ENCODE measurements around the gene TMEM145. TPM values are rescaled to one million over a fixed set of nuclear protein-coding genes. Genes with fewer than 3 reads are reported as not detected.
"Not testable (repeated sequence)": the region's sequence is repeated elsewhere in the genome, so short reads cannot be mapped to it uniquely, and the experiment has no call there.

Gene TMEM145
- total RNA-seq, 1 donor from 2014 or later: 1.4 TPM

DNA sequence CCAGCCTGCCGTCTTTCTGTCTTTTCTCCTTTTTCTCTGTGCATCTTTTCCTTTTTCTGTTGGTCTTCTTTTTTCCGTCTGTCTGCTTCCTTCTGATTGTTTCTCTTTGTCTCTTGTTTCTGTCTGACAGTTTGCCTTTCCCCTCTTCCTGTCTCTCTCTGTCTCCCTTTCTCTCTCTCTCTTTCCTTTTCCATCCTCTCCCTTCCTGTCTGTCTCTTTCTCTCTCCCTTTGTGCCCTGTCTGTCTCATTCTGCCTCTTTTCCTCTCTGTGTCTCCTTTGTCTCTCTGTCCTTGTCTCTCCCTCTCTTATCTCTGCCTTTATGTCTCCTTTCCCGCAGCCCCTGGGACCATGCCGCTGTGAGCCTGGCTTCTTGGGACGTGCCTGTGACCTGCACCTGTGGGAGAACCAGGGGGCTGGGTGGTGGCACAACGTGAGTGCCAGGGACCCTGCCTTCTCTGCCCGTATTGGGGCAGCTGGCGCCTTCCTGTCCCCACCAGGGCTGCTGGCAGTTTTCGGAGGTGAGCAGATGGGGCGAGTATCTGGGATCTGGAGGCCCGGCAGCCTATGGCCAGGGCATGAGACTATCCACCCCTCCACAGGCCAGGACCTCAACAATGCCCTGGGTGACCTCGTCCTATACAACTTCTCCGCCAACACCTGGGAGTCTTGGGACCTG, 21.7 kb downstream of the TMEM145 start:
- DNase-seq (ENCODE audit: low spot score): no peak

- DNase-seq (ENCODE audit: low spot score): no peak
These were observed 22.3 kb downstream of the TMEM145 start for GRCh38 chr19:42335374-42335936.

DNA sequence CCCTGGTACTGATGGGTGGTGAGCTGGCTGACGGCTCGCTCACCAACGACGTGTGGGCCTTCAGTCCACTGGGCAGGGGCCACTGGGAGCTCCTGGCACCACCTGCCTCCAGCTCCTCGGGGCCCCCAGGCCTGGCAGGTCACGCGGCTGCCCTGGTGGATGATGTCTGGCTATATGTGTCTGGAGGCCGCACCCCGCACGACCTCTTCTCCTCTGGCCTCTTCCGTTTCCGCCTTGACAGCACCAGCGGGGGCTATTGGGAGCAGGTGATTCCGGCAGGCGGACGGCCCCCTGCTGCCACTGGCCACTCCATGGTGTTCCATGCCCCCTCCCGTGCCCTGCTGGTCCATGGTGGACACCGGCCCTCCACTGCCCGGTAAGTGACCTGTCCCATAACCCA, 22.9 kb downstream of the TMEM145 start:
- no peak for DNase-seq (ENCODE audit: low spot score)

- DNase-seq (ENCODE audit: low spot score): not testable (repeated sequence)
These were observed 26.2 kb downstream of the TMEM145 start for GRCh38 chr19:42339126-42339860.

- DNase-seq (ENCODE audit: low spot score): not testable (repeated sequence)
These were observed 26.8 kb downstream of the TMEM145 start for GRCh38 chr19:42339922-42340321.

GRCh38 chr19:42343344-42344110, 30.4 kb downstream of the TMEM145 start:
- no peak for DNase-seq (ENCODE audit: low spot score)

- no peak for DNase-seq (ENCODE audit: low spot score)
These were observed 31.3 kb downstream of the TMEM145 start for GRCh38 chr19:42344336-42344893.

DNA sequence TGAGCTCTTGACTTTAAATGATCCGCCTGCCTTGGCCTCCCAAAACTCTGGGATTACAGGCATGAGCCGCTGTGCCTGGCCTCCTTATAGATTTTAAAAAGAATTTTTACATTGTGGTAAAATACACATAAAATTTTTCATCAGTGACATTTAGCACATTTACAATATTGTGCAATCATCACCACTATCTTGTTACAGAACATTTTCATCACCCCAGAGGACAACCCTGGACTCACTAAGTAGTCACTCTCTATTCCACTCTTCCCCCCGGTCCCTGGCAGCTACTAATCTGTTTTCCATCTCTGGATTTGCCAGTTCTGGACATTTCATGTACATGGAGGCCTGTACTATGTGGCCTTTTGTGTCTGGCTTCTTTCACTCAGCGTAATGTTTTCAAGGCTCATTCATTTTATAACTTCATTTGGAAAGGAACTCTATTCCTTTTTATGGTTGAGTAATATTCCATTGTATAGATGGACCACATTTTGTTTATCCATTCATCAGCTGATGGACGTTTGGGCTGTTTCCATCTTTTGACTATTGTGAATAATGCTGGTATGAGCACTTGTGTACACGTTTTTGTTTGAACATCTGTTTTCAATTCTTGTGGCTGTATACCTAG, 32.2 kb downstream of the TMEM145 start:
- DNase-seq (ENCODE audit: low spot score): no peak

DNA sequence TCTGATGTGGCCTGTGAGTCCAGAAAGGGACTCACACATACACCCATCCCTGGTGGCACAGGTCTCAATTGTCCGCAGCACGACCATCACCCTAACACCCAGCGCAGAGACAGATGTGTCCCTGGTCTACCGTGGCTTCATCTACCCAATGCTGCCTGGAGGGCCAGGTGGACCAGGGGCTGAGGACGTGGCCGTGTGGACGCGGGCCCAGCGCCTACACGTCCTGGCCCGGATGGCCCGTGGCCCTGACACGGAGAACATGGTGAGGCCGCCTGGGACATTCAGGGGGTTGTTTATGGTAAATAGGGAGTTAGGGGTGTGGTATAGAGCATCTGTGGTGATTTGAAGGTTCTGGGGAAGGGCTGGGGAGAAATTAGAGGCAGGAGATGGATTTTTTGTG, 35.1 kb downstream of the TMEM145 start:
- DNase-seq (ENCODE audit: low spot score): no peak

- no peak for DNase-seq (ENCODE audit: low spot score)
These were observed 36.4 kb downstream of the TMEM145 start for GRCh38 chr19:42349378-42350107.

DNA sequence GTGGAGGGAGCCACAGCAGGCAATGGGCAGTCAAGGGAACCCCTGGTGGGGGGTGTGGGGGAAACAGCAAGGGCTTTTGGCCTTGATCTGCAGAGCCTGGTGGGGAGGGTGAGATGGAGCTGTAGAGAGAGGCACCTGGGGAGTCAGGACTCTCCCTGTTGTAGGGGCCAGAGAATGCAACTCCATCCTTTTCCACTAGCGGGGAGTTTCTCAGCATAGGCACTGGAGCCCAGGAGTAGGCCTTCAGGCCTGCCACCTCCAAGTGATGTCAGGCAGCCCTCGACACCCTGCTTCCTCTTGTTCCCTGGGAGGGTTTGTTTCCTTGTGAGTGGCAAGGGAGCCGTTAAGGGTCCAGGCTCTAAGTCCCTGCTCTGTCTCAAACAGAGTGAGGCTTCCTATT, 37.3 kb downstream of the TMEM145 start:
- DNase-seq (ENCODE audit: low spot score): no peak

GRCh38 chr19:42351079-42351735, 38.1 kb downstream of the TMEM145 start:
- no peak for DNase-seq (ENCODE audit: low spot score)

GRCh38 chr19:42352301-42353259, 39.5 kb downstream of the TMEM145 start:
- peak; percentile 57 for DNase-seq (ENCODE audit: low spot score)

- DNase-seq (ENCODE audit: low spot score): no peak
These were observed 40.4 kb downstream of the TMEM145 start for GRCh38 chr19:42353341-42354015.

- no peak for DNase-seq (ENCODE audit: low spot score)
These were observed 42.8 kb downstream of the TMEM145 start for GRCh38 chr19:42355896-42356295.

- no peak for DNase-seq (ENCODE audit: low spot score)
These were observed 43.6 kb downstream of the TMEM145 start for GRCh38 chr19:42356686-42357085.

DNA sequence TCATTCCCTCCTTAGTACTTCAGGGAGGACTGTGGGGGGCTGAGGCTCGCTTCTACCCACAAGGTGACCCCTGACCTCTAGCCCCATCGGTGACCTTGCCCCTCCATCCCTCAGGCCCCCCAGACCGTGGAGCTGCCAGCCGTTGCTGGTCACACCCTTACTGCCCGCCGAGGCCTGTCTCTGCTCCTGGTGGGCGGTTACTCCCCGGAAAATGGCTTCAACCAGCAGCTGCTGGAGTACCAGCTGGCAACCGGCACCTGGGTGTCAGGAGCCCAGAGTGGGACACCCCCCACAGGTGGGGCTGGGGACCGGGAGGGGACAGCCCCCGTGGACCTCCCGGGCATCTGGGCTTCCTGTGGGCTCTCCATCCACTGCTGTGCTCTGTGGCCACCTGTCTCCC, 44.2 kb downstream of the TMEM145 start:
- DNase-seq (ENCODE audit: low spot score): no peak

GRCh38 chr19:42360787-42361544, 47.9 kb downstream of the TMEM145 start:
- DNase-seq (ENCODE audit: low spot score): no peak
